ENCODE results near the gene CYP2U1.

Gene CYP2U1

DNA sequence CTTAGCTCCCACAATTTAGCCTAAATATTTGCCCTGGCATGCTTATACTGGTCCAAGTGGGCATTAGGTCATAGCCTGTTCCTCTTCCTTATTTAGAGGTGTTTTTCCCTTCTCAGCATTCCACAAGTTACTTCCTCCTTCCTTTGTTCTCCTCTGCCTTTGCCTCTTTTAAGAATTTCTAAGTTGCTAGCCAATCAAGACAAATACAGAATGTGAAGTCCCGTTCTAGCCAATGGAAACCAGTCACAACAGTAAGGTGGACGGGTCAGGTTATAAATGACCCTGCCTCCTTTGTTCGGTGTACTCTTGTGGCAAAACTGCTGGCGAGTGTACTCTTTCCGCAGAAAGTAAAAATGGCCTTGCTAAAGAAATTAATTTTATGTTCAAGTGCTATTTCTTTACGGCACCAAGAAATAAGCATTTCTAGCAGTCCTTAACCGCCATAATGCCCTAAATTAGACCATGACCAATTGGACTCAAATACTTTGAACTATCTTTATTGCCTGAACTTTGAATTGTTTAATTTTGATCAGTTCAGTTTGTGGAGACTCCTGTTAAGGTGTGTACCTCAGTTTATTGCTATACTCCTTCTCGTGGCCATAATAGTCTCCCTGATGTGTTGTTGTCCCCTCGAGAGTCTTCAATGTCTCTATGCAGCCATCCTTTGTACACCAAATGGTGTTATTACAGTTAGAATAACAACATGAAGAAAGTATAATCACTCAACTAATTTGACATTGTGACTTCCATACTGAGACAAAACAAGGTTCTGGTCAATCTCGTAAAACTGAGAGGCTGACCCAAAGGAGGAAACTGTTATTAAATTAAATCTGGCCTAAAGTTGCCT is 56.8 kb downstream of the CYP2U1 start:
- DNase-seq (ENCODE audit: low spot score) = peak; percentile 35

DNA sequence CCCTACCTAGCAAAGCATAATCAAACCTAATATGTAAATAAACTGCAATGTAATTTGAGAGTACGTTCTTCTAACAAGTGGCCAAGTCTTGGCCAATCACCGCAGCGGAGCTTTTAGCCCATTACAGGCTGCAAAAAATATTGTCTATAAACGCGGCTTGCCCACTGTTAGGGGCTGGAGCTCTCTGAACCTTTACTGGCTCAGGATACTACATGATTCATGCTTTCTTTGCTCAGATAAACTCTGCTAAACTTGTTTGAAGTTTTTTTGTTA is 57.4 kb downstream of the CYP2U1 start:
- no peak for DNase-seq (ENCODE audit: low spot score)

DNA sequence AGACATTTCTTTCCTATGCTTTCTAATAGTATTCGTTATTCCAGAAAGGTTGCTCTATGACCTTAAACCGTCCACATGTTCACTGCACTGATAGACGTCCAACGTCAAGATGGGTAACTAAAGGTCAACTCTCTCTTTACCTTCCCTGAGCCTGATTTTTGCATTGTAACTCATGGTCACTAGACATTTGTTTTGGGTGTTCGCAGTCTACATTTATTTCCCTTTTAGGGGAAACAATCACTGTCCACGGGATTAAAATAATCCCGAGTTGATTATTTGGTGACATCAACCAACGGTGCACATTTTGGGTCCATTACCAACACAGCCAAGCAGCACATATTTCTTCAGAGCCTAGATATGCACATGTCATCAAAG is 57.8 kb downstream of the CYP2U1 start:
- DNase-seq (ENCODE audit: low spot score) = no peak

DNA sequence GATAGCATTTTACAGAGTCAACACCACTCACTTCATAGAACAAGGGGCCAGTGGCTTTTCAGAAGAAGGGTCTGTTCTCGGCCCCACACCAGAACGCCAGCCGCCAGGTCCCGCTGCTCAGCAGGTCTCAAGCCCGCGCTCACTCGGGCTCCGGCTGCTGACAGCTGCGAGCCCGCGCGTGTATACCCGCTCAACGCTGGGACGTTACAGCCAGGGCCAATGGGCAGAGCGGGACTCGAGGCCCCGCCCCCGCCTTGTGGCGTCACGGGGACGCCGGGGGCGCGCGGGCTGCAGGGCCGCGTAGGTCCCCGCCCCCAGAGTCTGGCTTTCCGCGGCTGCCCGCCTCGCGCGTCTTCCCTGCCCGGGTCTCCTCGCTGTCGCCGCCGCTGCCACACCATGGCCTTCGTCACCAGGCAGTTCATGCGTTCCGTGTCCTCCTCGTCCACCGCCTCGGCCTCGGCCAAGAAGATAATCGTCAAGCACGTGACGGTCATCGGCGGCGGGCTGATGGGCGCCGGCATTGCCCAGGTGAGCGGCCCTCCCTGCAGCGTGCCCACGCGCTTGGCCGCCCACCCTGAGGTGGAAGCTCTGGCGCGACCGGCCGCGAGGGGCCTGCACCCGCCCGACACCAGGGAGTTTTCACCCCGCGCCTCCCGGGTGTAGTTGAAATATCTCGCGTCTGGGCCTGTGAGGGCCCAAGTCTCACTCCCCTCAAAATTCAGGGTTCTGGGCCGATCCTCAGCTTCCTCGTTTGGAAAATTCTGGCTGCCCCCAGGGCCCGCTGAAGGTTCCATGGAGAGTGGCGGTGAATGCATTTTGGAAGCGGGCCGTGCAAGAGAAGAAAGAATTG is 58.4 kb downstream of the CYP2U1 start, which contains the start of gene HADH:
TSS of gene HADH (plus strand) at position 353 of the 850 bp plus-strand sequence. CDS start at position 397, 44 bp downstream.
- peak; percentile 93 for DNase-seq (ENCODE audit: low spot score)

DNA sequence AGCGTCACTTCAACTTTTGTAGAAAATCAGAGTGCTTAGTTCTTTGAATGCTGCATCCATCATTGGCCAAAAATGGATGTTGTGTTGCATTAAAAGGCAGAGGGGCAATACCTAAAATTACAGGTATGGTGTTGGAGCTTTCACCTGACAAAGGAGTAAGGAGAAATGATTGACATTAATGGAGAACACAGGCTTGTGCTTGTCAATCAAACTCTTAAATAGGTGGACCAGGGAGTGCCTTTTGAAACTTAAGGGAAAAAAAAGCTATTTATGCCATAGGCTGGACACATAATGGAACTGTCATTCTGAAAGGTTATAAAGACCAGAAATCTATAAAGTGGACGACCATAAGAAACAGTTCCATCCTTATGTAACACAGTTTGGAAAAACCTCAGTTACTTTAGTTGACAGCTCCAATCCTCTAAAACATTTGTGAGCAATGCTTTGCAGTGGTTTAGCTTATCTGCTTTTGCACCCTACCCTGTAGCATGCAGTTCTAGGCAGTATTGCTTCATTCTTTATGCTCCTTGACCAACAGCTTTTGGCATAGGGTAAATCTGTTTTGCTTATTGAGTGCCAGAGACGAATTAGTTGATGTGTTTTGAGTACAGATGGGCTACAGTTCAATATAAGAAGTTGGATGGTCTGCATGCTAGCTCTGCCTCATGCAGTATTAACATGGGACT is 60.7 kb downstream of the CYP2U1 start:
- no peak for DNase-seq (ENCODE audit: low spot score)

DNA sequence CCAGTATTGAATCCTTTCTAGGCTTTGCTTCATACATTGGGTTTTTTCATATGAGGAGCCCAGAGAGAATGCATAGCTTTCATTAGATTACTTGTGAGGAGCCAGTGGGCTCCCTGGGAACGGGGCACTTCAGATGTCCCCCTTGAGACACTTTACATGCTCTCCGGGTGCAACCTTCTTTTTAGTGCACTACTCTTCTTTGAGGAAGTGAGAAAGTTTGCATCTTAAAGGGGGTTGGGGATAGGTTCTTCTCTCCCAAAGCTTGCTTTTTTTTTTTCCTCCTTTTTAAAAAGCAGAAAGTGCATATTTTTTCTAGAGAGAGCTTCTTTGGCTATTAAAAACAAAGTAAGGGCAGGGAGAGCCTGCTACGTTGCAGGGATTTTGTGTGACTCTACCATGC is 62.6 kb downstream of the CYP2U1 start:
- no peak for DNase-seq (ENCODE audit: low spot score)

DNA sequence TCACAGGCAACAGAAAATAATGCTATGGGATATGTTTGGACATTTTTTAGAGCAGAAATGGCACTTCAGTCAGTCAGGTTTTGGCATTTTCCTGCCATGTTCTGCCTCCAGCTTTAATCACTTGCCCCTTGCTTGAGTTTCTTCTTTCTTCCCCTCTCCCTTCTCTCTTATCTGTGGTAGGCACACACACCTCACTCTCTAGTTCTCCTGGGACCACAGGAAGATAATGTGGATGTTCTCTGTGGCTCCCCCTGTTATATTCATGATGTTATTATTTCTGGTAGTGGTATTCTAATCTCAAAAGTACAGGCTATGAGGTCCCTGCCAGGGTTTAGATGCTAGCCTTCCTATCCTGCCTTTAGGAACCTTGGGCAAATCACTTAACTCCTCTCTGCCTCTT is 63.5 kb downstream of the CYP2U1 start:
- no peak for DNase-seq (ENCODE audit: low spot score)

DNA sequence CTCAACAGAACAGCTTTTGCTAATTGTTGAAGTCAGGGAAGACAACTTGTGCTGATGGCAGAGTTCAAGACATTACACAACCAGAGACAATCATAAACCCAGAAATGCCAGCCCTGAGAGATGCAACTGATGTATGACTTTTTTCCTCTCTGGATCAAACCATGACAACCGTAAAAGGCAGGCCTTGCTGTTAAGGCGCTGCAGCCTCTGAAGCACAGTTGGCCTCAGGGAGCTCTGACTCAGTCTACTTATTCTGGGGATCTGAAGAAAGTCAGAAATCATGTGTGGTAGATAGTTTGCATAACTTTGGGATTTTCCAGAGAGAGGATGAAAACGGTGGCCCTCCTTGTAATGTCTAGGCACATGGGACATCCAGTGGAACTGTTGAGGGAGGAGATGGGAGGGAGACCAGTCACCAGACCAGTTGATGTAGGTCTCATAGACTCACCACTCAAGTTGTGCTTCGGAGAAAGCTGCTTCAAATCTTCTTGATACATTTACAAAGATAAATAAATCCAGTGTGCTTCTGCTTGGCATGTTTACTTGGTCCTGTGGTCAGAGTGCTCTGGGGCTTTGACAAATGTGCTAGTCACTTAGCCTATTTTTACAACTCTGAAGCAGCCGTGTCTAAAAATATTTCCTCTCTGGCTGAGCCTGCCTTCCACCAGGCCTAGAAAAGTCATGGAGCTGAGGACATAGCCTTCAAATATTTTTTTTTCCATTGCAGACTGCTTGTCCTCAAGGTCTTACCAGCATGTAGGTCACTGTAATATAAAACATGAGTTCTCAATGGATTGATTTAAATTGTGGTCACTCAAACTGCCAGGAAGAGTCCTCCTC is 65.8 kb downstream of the CYP2U1 start:
- no peak for DNase-seq (ENCODE audit: low spot score)

DNA sequence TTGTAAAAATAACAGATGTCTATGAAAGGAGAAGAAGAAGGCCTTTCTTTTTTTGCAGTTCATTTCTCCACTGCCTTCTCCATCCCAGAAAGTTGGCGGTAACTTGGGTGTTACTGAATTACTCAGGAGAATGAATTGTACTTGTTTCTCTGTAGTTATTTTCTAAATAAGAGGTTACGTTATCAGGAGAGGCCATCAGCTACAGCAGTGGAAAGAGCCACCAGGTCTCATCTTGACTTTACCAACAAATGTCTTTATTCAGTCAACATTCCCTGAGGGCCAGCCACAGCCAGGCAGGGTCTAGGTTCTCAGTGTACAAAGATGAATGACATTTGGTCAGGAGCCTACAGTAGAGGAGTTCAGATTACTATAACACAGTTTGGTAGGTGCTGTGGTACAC is 66.4 kb downstream of the CYP2U1 start:
- no peak for DNase-seq (ENCODE audit: low spot score)

DNA sequence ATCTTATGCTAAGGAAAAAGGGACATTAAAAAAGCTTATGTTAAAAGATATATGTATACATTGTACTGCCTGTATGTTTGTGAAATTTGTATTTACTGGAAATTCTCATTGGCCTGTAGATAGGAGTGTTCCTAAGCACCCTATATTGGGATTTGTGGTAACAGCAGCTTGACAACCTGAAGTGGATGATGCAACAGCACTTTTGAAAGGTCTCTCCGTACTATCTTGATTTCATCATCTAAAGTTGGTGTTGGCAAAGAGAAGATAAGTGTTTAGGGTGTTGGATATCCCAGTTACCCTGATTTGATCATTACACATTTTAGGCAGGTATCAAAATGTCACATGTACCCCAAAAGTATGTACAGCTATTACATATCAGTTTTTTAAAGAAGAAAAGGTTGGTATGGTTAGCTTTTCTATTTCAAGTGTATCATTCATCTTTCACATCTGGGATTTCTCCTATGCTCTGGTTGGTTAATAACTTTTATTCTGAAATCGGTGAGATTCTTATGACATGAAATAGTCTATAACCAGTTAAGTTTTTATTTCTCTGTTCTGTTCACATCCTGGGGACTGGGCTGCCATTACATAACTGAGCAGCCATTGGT is 68.7 kb downstream of the CYP2U1 start:
- DNase-seq (ENCODE audit: low spot score) = no peak

DNA sequence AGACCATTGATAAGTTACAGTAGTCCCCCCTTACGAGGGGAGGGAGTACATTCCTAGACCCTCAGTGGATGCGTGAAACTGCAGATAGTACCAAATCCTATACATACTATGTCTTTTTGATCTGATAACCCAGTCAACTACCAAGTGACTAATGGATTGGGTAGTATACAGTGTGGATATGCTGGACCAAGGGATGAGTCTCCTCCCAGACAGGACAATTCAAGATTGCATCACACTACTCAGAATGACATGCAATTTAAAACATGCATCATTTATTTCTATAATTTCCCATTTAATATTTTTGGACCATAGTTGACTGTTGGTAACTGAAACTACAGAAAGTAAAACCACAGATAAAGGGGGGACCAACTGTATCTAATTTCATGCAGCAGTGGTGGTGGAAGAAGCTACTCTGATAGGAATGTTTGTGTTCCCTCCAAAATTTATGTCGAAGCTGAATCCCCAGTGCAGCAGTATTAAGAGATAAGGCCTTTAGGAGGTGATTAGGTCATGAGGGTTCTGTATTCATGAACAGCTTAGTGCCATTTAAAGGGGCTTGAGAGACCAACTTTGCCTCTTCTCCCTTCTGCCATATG is 70.3 kb downstream of the CYP2U1 start:
- DNase-seq (ENCODE audit: low spot score) = no peak
